Measurements from ENCODE around the gene C12orf57. TPM values are rescaled to one million over a fixed set of nuclear protein-coding genes. Genes with fewer than 3 reads are reported as not detected.

The C12orf57 gene
- total RNA-seq, 1 experiment from 2014 or later: 158 TPM

DNA sequence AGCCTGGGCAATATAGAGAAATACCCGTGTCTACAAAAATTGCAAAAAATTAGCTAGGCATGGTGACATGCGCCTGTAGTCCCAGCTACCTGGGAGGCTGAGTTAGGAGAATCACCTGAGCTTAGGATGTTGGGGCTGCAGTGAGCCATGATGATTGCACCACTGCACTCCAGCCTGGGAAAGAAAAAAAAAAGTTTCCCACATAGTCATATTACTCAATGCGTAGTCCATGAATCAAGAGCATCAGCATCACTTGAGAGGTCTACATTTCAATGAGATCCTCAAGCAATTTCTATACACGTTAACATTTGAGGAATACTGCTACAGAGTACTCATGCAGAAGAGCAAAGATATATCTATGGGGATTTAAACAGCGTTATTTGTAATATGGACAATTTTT, 44.4 kb upstream of the C12orf57 start (continued):
- TF ChIP-seq JUN (CRISPR knock-in tag; IDR thresholded peaks at IDR 0.05) (no peak), TCF7 (CRISPR knock-in tag; IDR thresholded peaks at IDR 0.05; ENCODE audit: low read depth) (no peak), CREB1 (CRISPR knock-in tag; IDR thresholded peaks at IDR 0.05) (no peak)

GRCh38 chr12:6899837-6900519, 43.8 kb upstream of the C12orf57 start:
- Mint-ChIP-seq H3K4me3 (no peak overlapping the region), H3K27me3 (ENCODE audit: low read depth) (peaks cover 2% of the 10 kb centered on the region), H3K9me3 (no peaks in the 10 kb centered on the region), H3K27ac (no peak overlapping the region), H3K36me3 (no peaks in the 10 kb centered on the region), H3K4me1 (peaks cover 12% of the 10 kb centered on the region)
- no peak for TF ChIP-seq ATF1 (CRISPR knock-in tag; IDR thresholded peaks at IDR 0.05)
- TF ChIP-seq NFE2L1 (CRISPR knock-in tag; IDR thresholded peaks at IDR 0.05): no peak
- TF ChIP-seq, protein P1, sequence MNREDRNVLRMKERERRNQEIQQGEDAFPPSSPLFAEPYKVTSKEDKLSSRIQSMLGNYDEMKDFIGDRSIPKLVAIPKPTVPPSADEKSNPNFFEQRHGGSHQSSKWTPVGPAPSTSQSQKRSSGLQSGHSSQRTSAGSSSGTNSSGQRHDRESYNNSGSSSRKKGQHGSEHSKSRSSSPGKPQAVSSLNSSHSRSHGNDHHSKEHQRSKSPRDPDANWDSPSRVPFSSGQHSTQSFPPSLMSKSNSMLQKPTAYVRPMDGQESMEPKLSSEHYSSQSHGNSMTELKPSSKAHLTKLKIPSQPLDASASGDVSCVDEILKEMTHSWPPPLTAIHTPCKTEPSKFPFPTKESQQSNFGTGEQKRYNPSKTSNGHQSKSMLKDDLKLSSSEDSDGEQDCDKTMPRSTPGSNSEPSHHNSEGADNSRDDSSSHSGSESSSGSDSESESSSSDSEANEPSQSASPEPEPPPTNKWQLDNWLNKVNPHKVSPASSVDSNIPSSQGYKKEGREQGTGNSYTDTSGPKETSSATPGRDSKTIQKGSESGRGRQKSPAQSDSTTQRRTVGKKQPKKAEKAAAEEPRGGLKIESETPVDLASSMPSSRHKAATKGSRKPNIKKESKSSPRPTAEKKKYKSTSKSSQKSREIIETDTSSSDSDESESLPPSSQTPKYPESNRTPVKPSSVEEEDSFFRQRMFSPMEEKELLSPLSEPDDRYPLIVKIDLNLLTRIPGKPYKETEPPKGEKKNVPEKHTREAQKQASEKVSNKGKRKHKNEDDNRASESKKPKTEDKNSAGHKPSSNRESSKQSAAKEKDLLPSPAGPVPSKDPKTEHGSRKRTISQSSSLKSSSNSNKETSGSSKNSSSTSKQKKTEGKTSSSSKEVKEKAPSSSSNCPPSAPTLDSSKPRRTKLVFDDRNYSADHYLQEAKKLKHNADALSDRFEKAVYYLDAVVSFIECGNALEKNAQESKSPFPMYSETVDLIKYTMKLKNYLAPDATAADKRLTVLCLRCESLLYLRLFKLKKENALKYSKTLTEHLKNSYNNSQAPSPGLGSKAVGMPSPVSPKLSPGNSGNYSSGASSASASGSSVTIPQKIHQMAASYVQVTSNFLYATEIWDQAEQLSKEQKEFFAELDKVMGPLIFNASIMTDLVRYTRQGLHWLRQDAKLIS (CRISPR knock-in tag; IDR thresholded peaks at IDR 0.05; ENCODE audit: borderline replicate concordance): no peak
- TF ChIP-seq ZNF232 (CRISPR knock-in tag; IDR thresholded peaks at IDR 0.05): no peak
- ATAC-seq: no peak
- ChIA-PET POLR2A (no interaction called here), CTCF (interaction anchor here (0.9 to 1.5 kb wide), 3 partner anchors 9 to 38 kb away, joined by 4 to 5 read pairs (median 4); no protein-coding TSS in a partner anchor)
- DNase-seq (ENCODE audit: low spot score): peak; percentile 56

DNA sequence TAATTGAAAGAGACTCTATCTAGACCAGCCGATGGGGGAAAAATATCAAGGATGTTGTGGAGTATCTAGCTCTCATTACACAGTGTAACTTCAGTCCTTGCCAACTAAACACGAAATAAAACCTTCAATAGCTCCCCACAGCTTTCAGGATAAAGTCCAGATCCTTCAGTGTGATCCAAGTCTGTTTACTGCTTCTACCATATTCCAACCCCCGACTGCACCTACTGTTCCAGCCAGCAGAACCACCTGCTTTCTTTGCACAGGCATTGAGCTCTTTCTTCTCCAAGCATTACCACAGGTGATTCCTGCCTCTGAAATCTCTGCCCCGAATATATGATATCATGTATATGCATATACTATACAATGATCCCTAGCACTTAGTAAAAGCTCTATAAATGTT, 41.4 kb upstream of the C12orf57 start:
- H3K4me1 Mint-ChIP-seq: peaks cover 12% of the 10 kb centered on the region
- DNase-seq (ENCODE audit: low spot score) (no peak), ATAC-seq (no peak)
- no peaks in the 10 kb centered on the region for H3K9me3 Mint-ChIP-seq
- H3K27ac Mint-ChIP-seq: peak overlapping the region; percentile 17; the same call in 1 of the 2 replicates
- TF ChIP-seq OVOL2 (CRISPR knock-in tag; IDR thresholded peaks at IDR 0.05; ENCODE audit: borderline replicate concordance) (no peak), SOX15 (CRISPR knock-in tag; IDR thresholded peaks at IDR 0.05) (no peak), ZNF416 (CRISPR knock-in tag; IDR thresholded peaks at IDR 0.05) (no peak), SP1 (CRISPR knock-in tag; conservative IDR thresholded peaks at IDR 0.05) (no peak), TEAD1 (CRISPR knock-in tag; IDR thresholded peaks at IDR 0.05) (no peak), ATF6 (CRISPR knock-in tag; IDR thresholded peaks at IDR 0.05) (no peak), ZNF232 (CRISPR knock-in tag; IDR thresholded peaks at IDR 0.05) (no peak)
- peaks cover 2% of the 10 kb centered on the region; the same call in 1 of the 2 replicates for H3K27me3 Mint-ChIP-seq (ENCODE audit: low read depth)
- H3K4me3 Mint-ChIP-seq: no peak overlapping the region
- no peaks in the 10 kb centered on the region for H3K36me3 Mint-ChIP-seq
- ChIA-PET POLR2A (interaction anchor here (1.0 to 1.2 kb wide), 2 partner anchors 11 to 23 kb away, joined by 3 read pairs; no protein-coding TSS in a partner anchor), CTCF (interaction anchor here (1.9 to 8.0 kb wide), 3 partner anchors 11 to 33 kb away, joined by 5 to 53 read pairs (median 10); partner anchors contain the start of gene SPSB2)

GRCh38 chr12:6903722-6904121, 40.1 kb upstream of the C12orf57 start:
- CTCF ChIA-PET: interaction anchor here (0.8 to 8.0 kb wide), 7 partner anchors 12 to 37 kb away, joined by 4 to 53 read pairs (median 10); partner anchors contain the start of genes SPSB2 and TPI1
- no peak for TF ChIP-seq IRF2 (CRISPR knock-in tag; IDR thresholded peaks at IDR 0.05; ENCODE audit: borderline replicate concordance, low read depth)
- TF ChIP-seq CREB1 (CRISPR knock-in tag; IDR thresholded peaks at IDR 0.05): no peak
- no peak for TF ChIP-seq ZNF512 (CRISPR knock-in tag; IDR thresholded peaks at IDR 0.05; ENCODE audit: borderline replicate concordance)
- ATAC-seq: no peak
- Mint-ChIP-seq H3K9me3 (no peaks in the 10 kb centered on the region), H3K27ac (no peak overlapping the region; the same call in 1 of the 2 replicates), H3K4me1 (peaks cover 12% of the 10 kb centered on the region), H3K36me3 (no peaks in the 10 kb centered on the region), H3K4me3 (no peak overlapping the region), H3K27me3 (ENCODE audit: low read depth) (peaks cover 6% of the 10 kb centered on the region; the same call in 1 of the 2 replicates)
- DNase-seq (ENCODE audit: low spot score): no peak
- POLR2A ChIA-PET: interaction anchor here (1.6 to 2.1 kb wide), 2 partner anchors 34 to 40 kb away, joined by 9 to 12 read pairs; partner anchors contain the start of genes C12orf57 and RNU7-1
